ENCODE results near the gene ADGRG2.

DNA sequence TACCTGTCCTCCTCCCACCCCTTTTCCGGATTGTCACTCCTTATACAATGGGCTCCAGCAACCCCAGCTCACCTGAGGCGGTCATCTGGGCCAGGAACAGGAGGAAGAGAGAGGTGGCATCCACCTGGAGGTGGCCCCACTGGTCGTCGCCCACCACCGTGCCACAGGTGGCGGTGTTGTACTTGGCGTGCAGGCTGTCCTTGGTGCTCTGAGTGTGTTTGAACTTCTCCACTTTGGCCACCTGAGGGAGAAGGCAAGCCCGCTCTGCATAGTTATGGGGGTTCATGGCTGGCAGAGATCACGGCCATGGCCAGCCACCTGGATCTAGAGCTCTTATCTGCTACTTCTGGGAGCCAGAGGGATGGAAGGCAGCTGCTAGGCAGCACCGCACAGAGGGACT lies 171.2 kb downstream of the ADGRG2 start:
- TF ChIP-seq ZNF70 (CRISPR knock-in tag; IDR thresholded peaks at IDR 0.05) (no peak), CREB5 (CRISPR knock-in tag; IDR thresholded peaks at IDR 0.05; ENCODE audit: low read depth) (no peak), ZNF565 (CRISPR knock-in tag; conservative IDR thresholded peaks at IDR 0.05; ENCODE audit: low read depth) (no peak), TCF4 (CRISPR knock-in tag; IDR thresholded peaks at IDR 0.05; ENCODE audit: borderline replicate concordance) (no peak), SNAI2 (CRISPR knock-in tag; IDR thresholded peaks at IDR 0.05) (no peak)

Measured in SK-N-SH treated with all-trans-retinoic acid at 6 μM for 48 hours (cell line).